ENCODE measurements around the gene FKBP11. TPM values are rescaled to one million over a fixed set of nuclear protein-coding genes. Genes with fewer than 3 reads are reported as not detected.

Gene FKBP11
- total RNA-seq, 1 experiment from 2014 or later, result 21.1 TPM

DNA sequence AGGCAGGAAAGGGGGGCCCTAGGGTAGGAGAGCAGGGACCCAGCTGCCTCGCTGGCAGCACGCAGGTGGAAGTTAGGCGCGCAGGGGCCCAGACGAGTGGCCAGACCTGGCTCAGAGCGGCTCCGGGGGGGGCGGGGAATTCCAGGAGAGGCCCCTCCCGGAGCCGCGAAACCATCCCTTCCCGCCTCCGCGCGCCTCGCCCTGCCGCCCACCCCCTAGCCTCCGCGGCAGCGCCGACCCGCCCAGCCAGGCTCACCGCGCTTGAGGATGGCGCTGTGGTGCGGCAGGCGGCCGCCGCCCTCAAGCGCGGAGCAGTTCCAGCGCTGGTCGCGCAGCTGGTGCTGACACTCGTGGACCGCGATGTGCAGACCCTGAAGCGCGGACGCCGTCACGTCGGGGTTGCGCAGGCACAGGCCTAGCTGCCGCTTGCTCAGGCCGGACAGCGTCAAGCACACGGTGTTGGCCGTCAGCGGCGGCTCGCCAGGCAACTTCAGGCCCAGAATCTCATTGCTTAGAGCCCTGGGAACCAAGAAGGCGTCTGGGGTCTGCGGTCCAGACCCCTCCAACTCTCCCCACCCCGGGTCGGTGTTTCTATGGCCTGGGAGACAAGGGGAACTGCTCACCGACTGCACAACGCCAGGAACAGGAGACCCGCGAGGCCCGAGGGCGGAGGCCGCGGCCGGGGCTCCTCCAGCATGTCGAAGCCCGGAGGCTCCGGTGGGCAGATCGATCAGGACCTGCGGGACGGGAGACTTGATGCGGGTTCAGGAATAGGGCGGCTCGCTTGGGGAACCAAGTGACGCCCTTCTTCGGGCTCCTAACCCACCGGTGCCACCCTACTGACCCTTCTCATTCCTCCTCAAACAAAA is 44.8 kb upstream of the FKBP11 start:
- ATAC-seq, result no peak
- POLR2A ChIA-PET, result no interaction called here

DNA sequence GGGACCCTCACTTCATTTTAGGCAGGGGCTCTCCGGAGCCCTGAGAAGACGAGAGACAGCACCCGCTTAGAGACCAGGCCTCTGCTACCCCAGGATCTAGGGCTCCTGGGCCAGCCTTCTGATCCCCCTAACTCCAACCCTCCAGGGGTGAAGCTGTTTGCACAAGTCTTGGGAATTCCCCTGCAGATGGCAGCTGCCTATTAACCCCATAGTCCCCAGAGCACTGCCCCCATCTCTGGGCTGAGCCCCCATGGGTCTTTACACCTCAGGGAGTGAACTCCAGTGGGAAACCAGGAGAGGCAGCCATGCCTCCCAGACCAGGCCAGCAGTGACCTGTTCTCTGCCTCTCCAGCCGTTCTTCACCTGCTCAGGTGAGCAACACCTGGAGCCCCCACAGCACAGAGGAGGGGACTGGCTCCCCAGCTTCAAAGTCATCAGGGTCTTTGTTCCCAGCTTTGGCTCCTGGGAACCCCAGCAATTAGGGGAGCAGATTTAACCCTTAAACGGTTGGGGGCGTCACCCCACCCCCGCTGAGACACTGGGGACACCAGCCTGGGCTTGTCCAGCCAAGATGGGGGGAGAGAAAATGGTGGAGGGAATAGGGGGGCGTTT is 44.0 kb upstream of the FKBP11 start:
- no TSS peak for BruUV-seq (replicated peaks)
- CTCF ChIA-PET, result no interaction called here
- ATAC-seq, result no peak

More for the DNA sequence above, 44.8 kb upstream of the FKBP11 start:
- CTCF ChIA-PET, result no interaction called here
- no peaks in the 10 kb centered on the region for H3K36me3 ChIP-seq (ENCODE audit: control insufficient read depth, insufficient read depth, low read length)
- no peaks in the 10 kb centered on the region for H3K9me3 ChIP-seq (ENCODE audit: control insufficient read depth, insufficient read depth, low read depth, low read length)
- H3K4me1 ChIP-seq (ENCODE audit: control insufficient read depth, insufficient read depth, low read length), result peaks cover 20% of the 10 kb centered on the region
- H3K27ac ChIP-seq (ENCODE audit: low read length), result no peak overlapping the region
- BruUV-seq (replicated peaks), result no TSS peak
- intact Hi-C loops (cut with micrococcal nuclease; ENCODE audit: unreplicated experiment), result no loop called here
- H3K4me3 ChIP-seq (ENCODE audit: low read depth in 2 of 2, low read length in 2 of 2), result no peak overlapping the region
- in situ Hi-C loops (cut with HindIII; ENCODE audit: low pct_unique_long_range_greater_than_20kb, low sequenced_read_pairs), result no loop called here
- TF ChIP-seq, protein P1, sequence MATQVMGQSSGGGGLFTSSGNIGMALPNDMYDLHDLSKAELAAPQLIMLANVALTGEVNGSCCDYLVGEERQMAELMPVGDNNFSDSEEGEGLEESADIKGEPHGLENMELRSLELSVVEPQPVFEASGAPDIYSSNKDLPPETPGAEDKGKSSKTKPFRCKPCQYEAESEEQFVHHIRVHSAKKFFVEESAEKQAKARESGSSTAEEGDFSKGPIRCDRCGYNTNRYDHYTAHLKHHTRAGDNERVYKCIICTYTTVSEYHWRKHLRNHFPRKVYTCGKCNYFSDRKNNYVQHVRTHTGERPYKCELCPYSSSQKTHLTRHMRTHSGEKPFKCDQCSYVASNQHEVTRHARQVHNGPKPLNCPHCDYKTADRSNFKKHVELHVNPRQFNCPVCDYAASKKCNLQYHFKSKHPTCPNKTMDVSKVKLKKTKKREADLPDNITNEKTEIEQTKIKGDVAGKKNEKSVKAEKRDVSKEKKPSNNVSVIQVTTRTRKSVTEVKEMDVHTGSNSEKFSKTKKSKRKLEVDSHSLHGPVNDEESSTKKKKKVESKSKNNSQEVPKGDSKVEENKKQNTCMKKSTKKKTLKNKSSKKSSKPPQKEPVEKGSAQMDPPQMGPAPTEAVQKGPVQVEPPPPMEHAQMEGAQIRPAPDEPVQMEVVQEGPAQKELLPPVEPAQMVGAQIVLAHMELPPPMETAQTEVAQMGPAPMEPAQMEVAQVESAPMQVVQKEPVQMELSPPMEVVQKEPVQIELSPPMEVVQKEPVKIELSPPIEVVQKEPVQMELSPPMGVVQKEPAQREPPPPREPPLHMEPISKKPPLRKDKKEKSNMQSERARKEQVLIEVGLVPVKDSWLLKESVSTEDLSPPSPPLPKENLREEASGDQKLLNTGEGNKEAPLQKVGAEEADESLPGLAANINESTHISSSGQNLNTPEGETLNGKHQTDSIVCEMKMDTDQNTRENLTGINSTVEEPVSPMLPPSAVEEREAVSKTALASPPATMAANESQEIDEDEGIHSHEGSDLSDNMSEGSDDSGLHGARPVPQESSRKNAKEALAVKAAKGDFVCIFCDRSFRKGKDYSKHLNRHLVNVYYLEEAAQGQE (IDR thresholded peaks at IDR 0.05; ENCODE audit: insufficient read depth in 1 of 2, low read depth in 2 of 2, low read length in 1 of 2), result no peak
- no peak for TF ChIP-seq CTCF (IDR thresholded peaks at IDR 0.05)
- no peak for TF ChIP-seq POLR2AphosphoS5 (IDR thresholded peaks at IDR 0.05; ENCODE audit: low read depth, low read length)
- no peak for TF ChIP-seq TCF7L2 (IDR thresholded peaks at IDR 0.05; ENCODE audit: low read depth, low read length)
- TF ChIP-seq SIN3A (IDR thresholded peaks at IDR 0.05; ENCODE audit: borderline replicate concordance, insufficient read depth, low read depth, low read length), result no peak
- H3K27me3 ChIP-seq (ENCODE audit: control insufficient read depth, insufficient read depth, low read length), result no peaks in the 10 kb centered on the region
- no peak for DNase-seq (ENCODE audit: low read depth, low spot score)

More for the DNA sequence above, 44.0 kb upstream of the FKBP11 start:
- Histone ChIP-seq H3K4me3 (ENCODE audit: low read depth in 2 of 2, low read length in 2 of 2) (no peak overlapping the region), H3K9me3 (ENCODE audit: control insufficient read depth, insufficient read depth, low read depth, low read length) (no peaks in the 10 kb centered on the region), H3K27me3 (ENCODE audit: control insufficient read depth, insufficient read depth, low read length) (no peaks in the 10 kb centered on the region), H3K4me1 (ENCODE audit: control insufficient read depth, insufficient read depth, low read length) (peaks cover 20% of the 10 kb centered on the region), H3K36me3 (ENCODE audit: control insufficient read depth, insufficient read depth, low read length) (no peaks in the 10 kb centered on the region), H3K27ac (ENCODE audit: low read length) (no peak overlapping the region; the same call in 1 of the 2 replicates)
- intact Hi-C loops (cut with micrococcal nuclease; ENCODE audit: unreplicated experiment), result no loop called here
- TF ChIP-seq CTCF (IDR thresholded peaks at IDR 0.05) (no peak), POLR2AphosphoS5 (IDR thresholded peaks at IDR 0.05; ENCODE audit: low read depth, low read length) (no peak), TCF7L2 (IDR thresholded peaks at IDR 0.05; ENCODE audit: low read depth, low read length) (no peak), SIN3A (IDR thresholded peaks at IDR 0.05; ENCODE audit: borderline replicate concordance, insufficient read depth, low read depth, low read length) (no peak)
- TF ChIP-seq, protein P1 (IDR thresholded peaks at IDR 0.05; ENCODE audit: insufficient read depth in 1 of 2, low read depth in 2 of 2, low read length in 1 of 2), result no peak
- DNase-seq (ENCODE audit: low read depth, low spot score), result no peak
- POLR2A ChIA-PET, result interaction anchor here (0.6 kb wide), 1 partner anchor 1417 kb away, joined by 3 read pairs; no protein-coding TSS in a partner anchor
- in situ Hi-C loops (cut with HindIII; ENCODE audit: low pct_unique_long_range_greater_than_20kb, low sequenced_read_pairs), result no loop called here
